GM11168 (cell line): ENCODE measurements around the gene TUBD1.
"Not testable (repeated sequence)": the region's sequence is repeated elsewhere in the genome, so short reads cannot be mapped to it uniquely, and the experiment has no call there.

Experiments used
- in situ Hi-C: fragments of 300-500 bp; cut with MboI; formaldehyde crosslinking; loops from one replicate; pipeline ENCODE4 v1.12.0; 2022; ENCODE audit warnings: low sequenced_read_pairs; ENCODE audit not compliant: unreplicated experiment

Gene TUBD1

GRCh38 chr17:59877965-59878364 lies 14.8 kb downstream of the TUBD1 start:
- in situ Hi-C loops: no loop called here

GRCh38 chr17:59876107-59876506 lies 16.6 kb downstream of the TUBD1 start:
- in situ Hi-C loops: no loop called here

GRCh38 chr17:59874376-59874775 lies 18.4 kb downstream of the TUBD1 start:
- in situ Hi-C loops: no loop called here

- in situ Hi-C loops: not testable (repeated sequence)
Observed at GRCh38 chr17:59873414-59873813, 19.3 kb downstream of the TUBD1 start.

GRCh38 chr17:59872351-59872750 lies 20.4 kb downstream of the TUBD1 start:
- in situ Hi-C loops: no loop called here

GRCh38 chr17:59870482-59870881 lies 22.3 kb downstream of the TUBD1 start:
- in situ Hi-C loops: no loop called here

GRCh38 chr17:59869941-59870218 lies 22.9 kb downstream of the TUBD1 start:
- in situ Hi-C loops: no loop called here

GRCh38 chr17:59863616-59864015 lies 29.1 kb downstream of the TUBD1 start:
- in situ Hi-C loops: no loop called here

- in situ Hi-C loops: no loop called here
Observed at GRCh38 chr17:59859444-59860025, 33.2 kb downstream of the TUBD1 start.

- in situ Hi-C loops: no loop called here
Observed at GRCh38 chr17:59858932-59859331, 33.8 kb downstream of the TUBD1 start.

- in situ Hi-C loops: no loop called here
Observed at GRCh38 chr17:59858167-59858816, 34.5 kb downstream of the TUBD1 start.

- in situ Hi-C loops: no loop called here
Observed at GRCh38 chr17:59856859-59857794, 35.6 kb downstream of the TUBD1 start.

- in situ Hi-C loops: not testable (repeated sequence)
Observed at GRCh38 chr17:59853919-59854729, 38.6 kb downstream of the TUBD1 start.

- in situ Hi-C loops: no loop called here
Observed at GRCh38 chr17:59853168-59853918, 39.4 kb downstream of the TUBD1 start.

- in situ Hi-C loops: not testable (repeated sequence)
Observed at GRCh38 chr17:59852847-59853167, 39.9 kb downstream of the TUBD1 start.

GRCh38 chr17:59851439-59852375 lies 41.0 kb downstream of the TUBD1 start:
- in situ Hi-C loops: no loop called here

- in situ Hi-C loops: not testable (repeated sequence)
Observed at GRCh38 chr17:59850311-59850710, 42.4 kb downstream of the TUBD1 start.

GRCh38 chr17:59848778-59849177 lies 44.0 kb downstream of the TUBD1 start:
- in situ Hi-C loops: loop anchor here (5.0 kb wide), 1 partner anchor 101 kb away; no protein-coding TSS in a partner anchor

GRCh38 chr17:59848385-59848668 lies 44.4 kb downstream of the TUBD1 start:
- in situ Hi-C loops: loop anchor here (5.0 kb wide), 1 partner anchor 101 kb away; no protein-coding TSS in a partner anchor
